Karpas-422 (cell line): ENCODE data around the gene MICAL3. TPM values are rescaled to one million over a fixed set of nuclear protein-coding genes. Genes with fewer than 3 reads are reported as not detected.

Source experiments
- DNase-seq: peaks from one replicate; pipeline ENCODE4 v3.0.0-alpha.2; 2015
- H2AFZ ChIP-seq: fragments of 200-600 bp; sonication (generic); 2 replicates; pipeline ENCODE4 v1.6.1; 2014; ENCODE audit warnings: antibody characterized with exemption, low read length, mixed read lengths
- H3K27ac ChIP-seq: fragments of 200-600 bp; sonication (generic); 2 replicates; pipeline ENCODE4 v1.5.1; 2014; ENCODE audit warnings: mild to moderate bottlenecking, low read length, moderate library complexity
- H3K27me3 ChIP-seq: fragments of 200-600 bp; sonication (generic); 2 replicates; pipeline ENCODE4 v1.6.1; 2014; ENCODE audit warnings: low read length, mixed read lengths
- H3K36me3 ChIP-seq: fragments of 200-600 bp; sonication (generic); 2 replicates; pipeline ENCODE4 v1.6.1; 2014; ENCODE audit warnings: low read length, mixed read lengths; ENCODE audit not compliant: insufficient read depth
- H3K4me1 ChIP-seq: fragments of 200-600 bp; sonication (generic); 2 replicates; pipeline ENCODE4 v1.6.1; 2014; ENCODE audit warnings: mild to moderate bottlenecking, low read length, mixed read lengths
- H3K4me2 ChIP-seq: fragments of 200-600 bp; sonication (generic); 2 replicates; pipeline ENCODE4 v1.6.1; 2014; ENCODE audit warnings: low read length, low read depth, mild to moderate bottlenecking; ENCODE audit not compliant: poor library complexity, severe bottlenecking
- H3K4me3 ChIP-seq: fragments of 200-600 bp; sonication (generic); 2 replicates; pipeline ENCODE4 v1.5.1; 2014; ENCODE audit warnings: mild to moderate bottlenecking, antibody characterized with exemption, low read length, mixed read lengths
- H3K79me2 ChIP-seq: fragments of 200-600 bp; sonication (generic); 2 replicates; pipeline ENCODE4 v1.6.1; 2014; ENCODE audit warnings: mild to moderate bottlenecking, low read length, mixed read lengths
- H3K9ac ChIP-seq: fragments of 200-600 bp; sonication (generic); 2 replicates; pipeline ENCODE4 v1.6.0; 2014; ENCODE audit warnings: low read length
- H3K9me2 ChIP-seq: fragments of 200-600 bp; sonication (generic), shearing (Covaris generic); replicated peaks from 2 replicates; pipeline ENCODE4 v1.6.0; 2014; ENCODE audit warnings: mild to moderate bottlenecking, low read length, moderate library complexity; ENCODE audit not compliant: insufficient read depth
- H3K9me3 ChIP-seq: fragments of 300-700, 200-600 bp; sonication (generic); 2 replicates; pipeline ENCODE4 v1.6.1; 2014; ENCODE audit warnings: low read length, mixed read lengths
- H4K20me1 ChIP-seq: fragments of 200-600 bp; sonication (generic); 2 replicates; pipeline ENCODE4 v1.6.1; 2014; ENCODE audit warnings: mild to moderate bottlenecking, antibody characterized with exemption, low read length, low read depth; ENCODE audit not compliant: insufficient read depth
- total RNA-seq: library from RNA; depleted of rRNA; stranded (reverse); fragments of >200 nt; shearing (Covaris generic); gene quantifications from 2 replicates; pipeline ENCODE4 v1.2.3, GENCODE V29; 2014; ENCODE audit warnings: low replicate concordance

The MICAL3 gene
- total RNA-seq, 1 experiment from 2014 or later: 54.9 TPM

DNA sequence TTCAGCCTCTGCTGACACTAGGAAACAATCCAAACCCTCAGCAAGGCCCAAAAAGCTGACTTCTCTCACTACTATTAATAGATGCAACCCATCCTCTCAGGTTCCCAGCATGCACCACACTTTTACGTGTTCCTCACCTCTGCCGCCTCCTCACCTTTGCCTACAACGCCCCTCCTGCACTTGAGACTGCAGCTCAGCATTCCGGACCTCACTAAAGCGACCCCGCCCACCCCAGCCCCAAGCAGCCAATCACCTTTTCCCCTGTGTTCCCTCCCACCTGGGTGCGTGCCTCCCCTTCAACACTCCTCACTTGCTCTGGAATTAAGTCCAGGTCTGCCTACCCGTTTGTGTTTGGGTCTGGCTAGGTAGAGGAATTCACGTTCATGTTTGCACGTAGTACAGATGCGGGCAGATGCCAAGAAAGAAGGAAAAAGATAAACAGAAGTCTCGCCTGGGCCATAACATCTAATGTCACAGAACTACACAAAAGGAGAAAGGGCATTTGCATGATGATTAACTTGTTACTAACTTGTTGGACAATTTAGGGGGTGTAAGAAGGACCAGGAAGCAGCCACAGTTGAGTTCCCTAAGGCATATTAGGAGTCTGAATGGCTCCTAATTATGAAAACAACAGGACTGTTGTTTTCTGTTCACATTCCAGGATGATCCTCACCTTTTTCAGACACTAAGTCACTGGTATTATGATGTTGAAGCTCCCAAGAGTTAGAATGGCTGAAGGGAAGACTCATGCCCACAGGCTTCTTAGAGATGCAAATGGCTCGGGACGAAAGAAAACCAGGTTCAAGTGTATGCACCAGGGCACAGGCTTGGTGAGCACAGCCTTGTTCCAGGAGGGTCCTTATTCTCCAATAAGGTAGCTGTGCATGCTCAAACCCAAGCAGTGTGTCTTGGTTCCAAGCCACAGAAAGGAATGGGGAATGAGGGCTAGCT lies 102.2 kb downstream of the MICAL3 start:
- no peak overlapping the region for H3K4me3 ChIP-seq
- H3K9ac ChIP-seq: no peak overlapping the region
- H3K9me2 ChIP-seq: no peaks in the 10 kb centered on the region
- H3K79me2 ChIP-seq: peaks cover 100% of the 10 kb centered on the region
- H2AFZ ChIP-seq: no peak overlapping the region
- peaks cover 36% of the 10 kb centered on the region; the same call in 1 of the 2 replicates for H4K20me1 ChIP-seq
- peak overlapping the region; percentile 39 for H3K4me2 ChIP-seq
- DNase-seq: peak; percentile 55
- H3K9me3 ChIP-seq: no peaks in the 10 kb centered on the region
- H3K27ac ChIP-seq: peak overlapping the region; percentile 32
- H3K4me1 ChIP-seq: peaks cover 91% of the 10 kb centered on the region
- no peaks in the 10 kb centered on the region for H3K27me3 ChIP-seq
- no peaks in the 10 kb centered on the region for H3K36me3 ChIP-seq

DNA sequence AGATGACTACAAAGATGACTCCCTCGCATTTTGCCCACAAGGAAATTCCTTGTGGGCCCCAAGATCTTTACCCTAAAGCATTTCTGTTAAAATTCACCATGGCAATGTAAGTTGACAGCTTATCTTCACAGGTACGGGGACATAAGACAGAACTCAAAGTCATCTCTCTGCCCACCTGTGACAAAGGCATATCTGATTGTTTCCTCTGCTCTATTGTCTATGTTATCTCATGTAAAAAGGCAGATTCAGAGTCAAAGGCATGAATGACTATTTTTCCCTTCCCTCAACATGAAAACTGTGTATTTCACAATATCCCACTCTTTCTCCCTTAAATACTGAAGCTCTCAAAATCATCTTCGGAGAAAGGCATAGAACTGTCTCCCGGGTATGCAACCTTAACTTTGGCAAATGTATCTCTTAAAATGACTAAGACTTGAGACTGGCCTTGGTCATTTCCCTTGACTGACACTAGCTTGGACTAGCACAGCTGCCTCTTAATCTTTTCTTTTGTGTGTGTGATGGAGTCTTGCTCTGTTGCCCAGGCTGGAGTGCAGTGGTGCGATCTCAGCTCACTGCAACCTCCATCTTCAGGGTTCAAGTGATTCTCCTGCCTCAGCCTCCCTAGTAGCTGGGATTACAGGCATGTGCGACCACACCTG lies 103.2 kb downstream of the MICAL3 start:
- no peak overlapping the region for H3K4me2 ChIP-seq
- no peak overlapping the region for H3K9ac ChIP-seq
- H3K4me3 ChIP-seq: no peak overlapping the region
- peaks cover 83% of the 10 kb centered on the region for H3K4me1 ChIP-seq
- no peak overlapping the region for H3K27ac ChIP-seq
- no peaks in the 10 kb centered on the region for H3K9me2 ChIP-seq
- H3K36me3 ChIP-seq: no peaks in the 10 kb centered on the region
- H4K20me1 ChIP-seq: peaks cover 40% of the 10 kb centered on the region
- DNase-seq: no peak
- no peak overlapping the region for H2AFZ ChIP-seq
- no peaks in the 10 kb centered on the region for H3K9me3 ChIP-seq
- H3K79me2 ChIP-seq: peaks cover 100% of the 10 kb centered on the region
- no peaks in the 10 kb centered on the region for H3K27me3 ChIP-seq

DNA sequence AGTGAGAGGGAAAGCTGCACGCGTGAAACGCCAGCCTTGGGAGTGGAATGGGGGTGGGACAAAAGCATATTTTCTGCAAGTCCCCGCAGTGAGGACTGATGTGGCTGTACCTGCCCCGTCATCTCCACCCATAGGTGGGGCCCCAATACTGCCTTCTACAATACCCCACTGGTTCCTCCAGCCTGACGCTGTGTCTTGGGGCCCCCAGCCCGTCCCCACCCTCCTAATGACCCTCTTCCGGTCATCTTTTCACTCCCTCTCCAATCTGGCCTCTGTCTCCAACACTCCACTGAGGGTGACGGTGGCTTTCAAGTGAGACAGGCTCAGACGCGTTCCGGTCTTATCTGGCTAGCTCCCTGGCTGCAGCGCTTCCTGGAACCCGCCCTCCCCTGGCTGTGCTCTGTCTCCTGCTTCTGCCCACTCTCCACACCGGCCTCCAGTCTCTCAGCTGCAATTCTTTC lies 104.2 kb downstream of the MICAL3 start:
- Histone ChIP-seq H3K9me2 (no peaks in the 10 kb centered on the region), H4K20me1 (peaks cover 46% of the 10 kb centered on the region), H3K4me3 (no peak overlapping the region), H3K9ac (no peak overlapping the region), H3K27me3 (no peaks in the 10 kb centered on the region), H2AFZ (no peak overlapping the region), H3K9me3 (no peaks in the 10 kb centered on the region), H3K4me2 (no peak overlapping the region), H3K4me1 (peaks cover 77% of the 10 kb centered on the region), H3K27ac (no peak overlapping the region), H3K79me2 (peaks cover 100% of the 10 kb centered on the region), H3K36me3 (no peaks in the 10 kb centered on the region)
- no peak for DNase-seq

DNA sequence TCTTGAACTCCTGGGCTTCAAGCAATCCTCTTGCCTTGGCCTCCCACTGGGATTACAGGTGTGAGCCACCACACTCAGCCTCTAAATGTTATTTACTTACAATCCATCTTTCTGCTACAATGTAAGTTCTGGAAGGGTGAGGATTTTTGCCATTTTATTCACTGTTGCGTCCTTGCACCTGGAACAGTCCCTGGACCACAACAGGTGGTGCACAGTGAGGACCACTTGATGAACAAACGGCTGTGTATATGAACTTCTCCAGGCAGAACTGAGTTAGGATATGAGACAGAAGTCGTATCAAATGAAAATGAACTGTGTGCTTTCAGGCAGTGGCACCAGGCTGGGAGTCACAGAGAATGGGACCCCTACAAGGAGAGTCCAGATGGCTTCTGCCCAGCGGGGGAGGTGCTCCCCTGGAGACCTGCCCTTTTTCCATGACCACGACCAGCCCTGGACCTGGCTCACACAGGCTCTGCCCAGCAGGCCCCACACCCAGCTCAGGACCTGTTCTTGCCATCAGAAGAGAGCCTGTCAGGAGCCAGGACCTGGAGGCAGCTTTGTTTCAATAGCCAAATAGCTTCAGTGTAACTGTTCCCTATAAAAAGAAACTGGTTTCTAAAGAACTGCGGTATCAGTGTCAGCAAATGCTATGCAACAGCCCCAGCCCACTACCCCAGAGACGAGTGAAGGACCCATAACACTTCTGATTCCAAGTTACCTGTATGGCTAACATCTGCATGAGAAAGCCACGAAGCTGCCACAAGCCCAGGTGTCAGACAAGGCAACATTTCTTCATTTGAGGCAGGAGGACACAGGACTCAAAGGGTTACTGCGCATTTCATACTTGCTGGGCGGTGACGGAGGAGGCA lies 104.9 kb downstream of the MICAL3 start:
- Histone ChIP-seq H3K4me1 (peaks cover 75% of the 10 kb centered on the region), H3K9me2 (no peaks in the 10 kb centered on the region), H3K9me3 (no peaks in the 10 kb centered on the region), H3K9ac (no peak overlapping the region), H3K79me2 (peaks cover 100% of the 10 kb centered on the region), H3K27me3 (no peaks in the 10 kb centered on the region), H2AFZ (no peak overlapping the region), H3K27ac (no peak overlapping the region), H4K20me1 (peaks cover 47% of the 10 kb centered on the region), H3K4me3 (no peak overlapping the region), H3K4me2 (no peak overlapping the region), H3K36me3 (no peaks in the 10 kb centered on the region)
- DNase-seq: no peak

DNA sequence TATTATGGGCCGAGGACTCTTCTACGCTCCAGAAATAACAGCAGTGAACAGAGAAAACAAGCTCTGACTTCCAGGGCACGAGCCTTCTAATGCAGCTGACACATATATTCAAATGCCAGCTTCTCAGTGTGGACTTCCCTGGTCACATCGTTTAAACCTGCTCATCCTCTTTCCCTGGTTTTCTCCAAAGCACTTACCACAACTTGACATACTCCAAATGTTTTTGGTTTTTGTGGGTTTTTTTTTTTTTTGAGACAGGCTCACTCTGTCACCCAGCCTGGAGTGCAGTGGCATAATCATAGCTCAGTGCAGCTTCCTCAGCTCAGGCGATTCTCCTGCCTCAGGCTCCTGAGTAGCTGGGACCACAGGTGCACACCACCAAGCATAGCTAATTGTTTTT lies 105.5 kb downstream of the MICAL3 start:
- Histone ChIP-seq H3K4me1 (peaks cover 75% of the 10 kb centered on the region), H3K4me2 (no peak overlapping the region), H3K36me3 (no peaks in the 10 kb centered on the region), H3K9me2 (no peaks in the 10 kb centered on the region), H3K4me3 (no peak overlapping the region), H3K27ac (no peak overlapping the region), H3K9ac (no peak overlapping the region), H4K20me1 (peaks cover 47% of the 10 kb centered on the region), H3K27me3 (no peaks in the 10 kb centered on the region), H2AFZ (no peak overlapping the region), H3K79me2 (peaks cover 100% of the 10 kb centered on the region), H3K9me3 (no peaks in the 10 kb centered on the region)
- no peak for DNase-seq

DNA sequence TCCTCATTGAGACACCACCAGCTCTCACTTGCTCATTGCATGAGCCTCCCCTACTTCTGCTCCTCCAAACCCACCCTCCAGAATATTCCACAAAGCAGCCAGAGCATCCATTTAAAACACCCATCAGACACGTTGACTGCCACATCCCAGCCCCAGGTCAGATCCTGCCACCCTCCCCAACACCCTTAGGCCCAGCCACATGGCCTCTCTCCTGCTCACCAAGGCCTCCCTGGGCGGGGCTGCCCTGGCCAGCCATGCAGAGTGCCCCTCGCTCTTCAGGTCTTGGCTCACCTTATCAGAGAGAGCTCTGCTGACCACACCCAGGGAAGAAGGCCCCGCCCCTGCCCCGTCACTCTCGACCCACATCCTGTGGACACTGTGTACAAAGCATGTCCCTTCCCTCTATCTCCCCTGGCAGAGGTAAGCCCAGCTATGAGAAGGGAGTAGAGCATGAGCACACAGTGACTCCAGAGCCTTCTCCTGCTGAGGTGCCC lies 106.8 kb downstream of the MICAL3 start:
- no peaks in the 10 kb centered on the region for H3K9me3 ChIP-seq
- H3K4me3 ChIP-seq: no peak overlapping the region
- peaks cover 75% of the 10 kb centered on the region for H3K4me1 ChIP-seq
- H2AFZ ChIP-seq: no peak overlapping the region
- no peaks in the 10 kb centered on the region for H3K9me2 ChIP-seq
- H3K79me2 ChIP-seq: peaks cover 100% of the 10 kb centered on the region
- no peaks in the 10 kb centered on the region for H3K36me3 ChIP-seq
- H3K9ac ChIP-seq: no peak overlapping the region
- no peak overlapping the region for H3K27ac ChIP-seq
- peaks cover 43% of the 10 kb centered on the region for H4K20me1 ChIP-seq
- no peak overlapping the region for H3K4me2 ChIP-seq
- no peak for DNase-seq
- H3K27me3 ChIP-seq: no peaks in the 10 kb centered on the region

DNA sequence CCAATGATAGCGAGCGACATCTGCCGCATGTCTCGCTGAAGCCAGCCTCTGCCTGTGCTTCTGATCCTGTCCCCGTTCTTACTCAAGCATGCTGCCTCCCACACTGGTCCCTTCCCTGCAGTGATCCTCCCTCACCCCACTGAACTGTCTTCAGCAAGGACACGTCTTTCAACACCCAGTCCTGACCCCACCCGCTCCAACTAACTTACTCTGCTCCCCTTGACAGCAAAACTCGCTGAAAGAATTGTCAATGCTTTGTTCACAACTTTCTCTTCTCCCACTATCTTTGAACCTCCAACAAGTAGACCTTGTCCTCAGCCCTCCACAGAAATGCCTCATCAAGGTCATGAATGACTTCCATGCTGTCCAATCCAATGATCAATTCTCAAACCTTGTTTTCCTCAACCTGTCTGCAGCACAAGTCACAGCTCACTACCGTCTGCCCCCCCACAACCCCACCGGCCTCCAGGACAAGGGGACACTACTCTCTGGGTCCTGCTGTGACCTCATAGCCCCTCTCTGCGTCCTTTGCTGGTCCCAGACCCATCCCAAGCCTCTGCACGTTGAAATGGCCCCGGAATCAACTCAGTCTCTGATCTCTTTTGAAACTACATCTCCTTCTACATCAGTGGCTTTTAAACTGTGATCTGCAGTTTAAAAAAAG lies 108.0 kb downstream of the MICAL3 start:
- Histone ChIP-seq H3K9ac (no peak overlapping the region), H3K79me2 (peaks cover 100% of the 10 kb centered on the region), H3K9me3 (no peaks in the 10 kb centered on the region), H3K9me2 (no peaks in the 10 kb centered on the region), H4K20me1 (peaks cover 48% of the 10 kb centered on the region), H3K4me1 (peaks cover 75% of the 10 kb centered on the region), H3K27me3 (no peaks in the 10 kb centered on the region), H3K27ac (no peak overlapping the region), H3K36me3 (no peaks in the 10 kb centered on the region), H2AFZ (no peak overlapping the region), H3K4me2 (no peak overlapping the region), H3K4me3 (no peak overlapping the region)
- no peak for DNase-seq
